ENCODE measurements around the gene NOS1.
"Not testable (repeated sequence)": the region's sequence is repeated elsewhere in the genome, so short reads cannot be mapped to it uniquely, and the experiment has no call there.

The NOS1 gene

GRCh38 chr12:117262749-117263148, 98.7 kb downstream of the NOS1 start:
- no peak for DNase-seq (ENCODE audit: low spot score)

- no peak for DNase-seq (ENCODE audit: low spot score)
Measured at GRCh38 chr12:117261247-117261646, 100.2 kb downstream of the NOS1 start.

GRCh38 chr12:117255386-117255785, 106.0 kb downstream of the NOS1 start:
- DNase-seq (ENCODE audit: low spot score), result no peak

- DNase-seq (ENCODE audit: low spot score), result no peak
Measured at GRCh38 chr12:117243488-117243887, 117.9 kb downstream of the NOS1 start.

GRCh38 chr12:117241697-117242096, 119.7 kb downstream of the NOS1 start:
- DNase-seq (ENCODE audit: low spot score), result no peak

GRCh38 chr12:117240081-117240755, 121.2 kb downstream of the NOS1 start:
- no peak for DNase-seq (ENCODE audit: low spot score)

GRCh38 chr12:117236456-117237001, 124.9 kb downstream of the NOS1 start:
- DNase-seq (ENCODE audit: low spot score), result peak; percentile 71

GRCh38 chr12:117235261-117235660, 126.2 kb downstream of the NOS1 start:
- no peak for DNase-seq (ENCODE audit: low spot score)

GRCh38 chr12:117234441-117234840, 127.0 kb downstream of the NOS1 start:
- DNase-seq (ENCODE audit: low spot score), result no peak

GRCh38 chr12:117231750-117232149, 129.7 kb downstream of the NOS1 start:
- no peak for DNase-seq (ENCODE audit: low spot score)

GRCh38 chr12:117228239-117228638, 133.2 kb downstream of the NOS1 start:
- DNase-seq (ENCODE audit: low spot score), result peak; percentile 19

GRCh38 chr12:117227000-117227653, 134.3 kb downstream of the NOS1 start:
- no peak for DNase-seq (ENCODE audit: low spot score)

GRCh38 chr12:117226505-117226904, 134.9 kb downstream of the NOS1 start:
- no peak for DNase-seq (ENCODE audit: low spot score)

- no peak for DNase-seq (ENCODE audit: low spot score)
Measured at GRCh38 chr12:117225179-117225578, 136.2 kb downstream of the NOS1 start.

GRCh38 chr12:117220947-117221346, 140.5 kb downstream of the NOS1 start:
- not testable (repeated sequence) for DNase-seq (ENCODE audit: low spot score)

GRCh38 chr12:117218149-117218548, 143.3 kb downstream of the NOS1 start:
- DNase-seq (ENCODE audit: low spot score), result no peak

- no peak for DNase-seq (ENCODE audit: low spot score)
Measured at GRCh38 chr12:117216686-117217085, 144.7 kb downstream of the NOS1 start.

- DNase-seq (ENCODE audit: low spot score), result no peak
Measured at GRCh38 chr12:117214797-117215196, 146.6 kb downstream of the NOS1 start.

- no peak for DNase-seq (ENCODE audit: low spot score)
Measured at GRCh38 chr12:117213295-117213808, 148.1 kb downstream of the NOS1 start.

- peak; percentile 91 for DNase-seq (ENCODE audit: low spot score)
Measured at GRCh38 chr12:117212563-117213190, 148.7 kb downstream of the NOS1 start.

GRCh38 chr12:117210266-117210918, 151.0 kb downstream of the NOS1 start:
- no peak for DNase-seq (ENCODE audit: low spot score)

GRCh38 chr12:117209626-117210025, 151.8 kb downstream of the NOS1 start:
- no peak for DNase-seq (ENCODE audit: low spot score)
